NCI-H82 treated with DMSO at 0.1 percent for 48 hours (cell line): ENCODE data around the gene MED9.
"Not testable (repeated sequence)": the region's sequence is repeated elsewhere in the genome, so short reads cannot be mapped to it uniquely, and the experiment has no call there.

Experiments
- DNase-seq: peaks from one replicate; lab custom pipeline; 2025; ENCODE audit not compliant: unreplicated experiment; lab: John Stamatoyannopoulos, UW

The MED9 gene

GRCh38 chr17:17454700-17455099 is 22.1 kb upstream of the MED9 start:
- DNase-seq: not testable (repeated sequence)

- no peak for DNase-seq
Observed at GRCh38 chr17:17455173-17455572, 21.6 kb upstream of the MED9 start.

- no peak for DNase-seq
Observed at GRCh38 chr17:17456251-17456650, 20.5 kb upstream of the MED9 start.

GRCh38 chr17:17457680-17458079 is 19.1 kb upstream of the MED9 start:
- DNase-seq: no peak

GRCh38 chr17:17460038-17460437 is 16.8 kb upstream of the MED9 start:
- DNase-seq: no peak

GRCh38 chr17:17462048-17462824 is 14.6 kb upstream of the MED9 start:
- DNase-seq: no peak

- no peak for DNase-seq
Observed at GRCh38 chr17:17463821-17464220, 13.0 kb upstream of the MED9 start.

- not testable (repeated sequence) for DNase-seq
Observed at GRCh38 chr17:17465878-17466277, 10.9 kb upstream of the MED9 start.

GRCh38 chr17:17466511-17466910 is 10.3 kb upstream of the MED9 start:
- no peak for DNase-seq

- peak; percentile 87 for DNase-seq
Observed at GRCh38 chr17:17467016-17467415, 9.8 kb upstream of the MED9 start.

GRCh38 chr17:17467720-17468119 is 9.1 kb upstream of the MED9 start:
- DNase-seq: peak; percentile 58

- no peak for DNase-seq
Observed at GRCh38 chr17:17468217-17469010, 8.4 kb upstream of the MED9 start.

- no peak for DNase-seq
Observed at GRCh38 chr17:17469358-17469757, 7.4 kb upstream of the MED9 start.

- no peak for DNase-seq
Observed at GRCh38 chr17:17469996-17470395, 6.8 kb upstream of the MED9 start.

GRCh38 chr17:17472333-17472920 is 4.4 kb upstream of the MED9 start:
- DNase-seq: no peak

GRCh38 chr17:17474341-17474740 is 2.5 kb upstream of the MED9 start:
- no peak for DNase-seq

- no peak for DNase-seq
Observed at GRCh38 chr17:17479209-17479608, 2.4 kb downstream of the MED9 start.

GRCh38 chr17:17480593-17481148 is 3.9 kb downstream of the MED9 start:
- DNase-seq: no peak

GRCh38 chr17:17481860-17482259 is 5.1 kb downstream of the MED9 start:
- no peak for DNase-seq

- DNase-seq: no peak
Observed at GRCh38 chr17:17484451-17484899, 7.7 kb downstream of the MED9 start.

GRCh38 chr17:17485420-17485819 is 8.6 kb downstream of the MED9 start:
- DNase-seq: no peak

GRCh38 chr17:17486416-17486815 is 9.6 kb downstream of the MED9 start:
- not testable (repeated sequence) for DNase-seq
